ENCODE results near the gene MRAS. TPM values are rescaled to one million over a fixed set of nuclear protein-coding genes. Genes with fewer than 3 reads are reported as not detected.
A peak's percentile ranks its signal among the peaks of the same experiment; 100 is the strongest.

MRAS gene
- total and polyA plus RNA-seq, 2 of the 8 experiments (the other 6 are each of a cell fraction or from before 2014, with no cell fraction given) = 10.6 to 16.2 TPM

GRCh38 chr3:138349926-138350665 lies 1.7 kb downstream of the MRAS start:
- Histone ChIP-seq H3K4me2 (ENCODE audit: insufficient read depth in 1 of 2, low read depth in 2 of 2, low read length in 2 of 2) (peak overlapping the region; percentile 74 to 78; a peak in 1 of 4 replicates), H2BK5ac (ENCODE audit: low read depth, low read length) (no peak overlapping the region), H3K4me1 (replicated peaks in 1 of 4; ENCODE audit: control insufficient read depth in 3 of 4, insufficient read depth in 4 of 4, low read length in 3 of 4) (peaks cover 0 to 10% (median 4%) of the 10 kb centered on the region in 4 experiments; a peak in 3 of 7 replicates), H3K18ac (ENCODE audit: extremely low read depth, low read length) (no peak overlapping the region), H4K5ac (ENCODE audit: insufficient read length, low read depth, low read length) (no peak overlapping the region), H3K9me3 (ENCODE audit: insufficient read depth in 2 of 2, low read depth in 1 of 2, low read length in 1 of 2) (no peaks in the 10 kb centered on the region), H3K4ac (replicated peaks; ENCODE audit: insufficient read length, low read depth, low read length) (no peak overlapping the region), H3K14ac (ENCODE audit: insufficient read length) (no peak overlapping the region), H3K27ac (ENCODE audit: low read depth, low read length) (no peak overlapping the region), H2BK15ac (ENCODE audit: low read length) (no peak overlapping the region), H2BK120ac (replicated peaks; ENCODE audit: low read depth, low read length) (no peak overlapping the region), H3K27me3 (replicated peaks in 1 of 4; ENCODE audit: control insufficient read depth in 3 of 4, extremely low read depth in 1 of 4, insufficient read depth in 3 of 4, low read length in 3 of 4) (peaks cover 0 to 13% (median 3%) of the 10 kb centered on the region in 4 experiments; a peak in 3 of 7 replicates), H3K4me3 (ENCODE audit: extremely low read depth in 1 of 4, insufficient read depth in 2 of 4, low read depth in 3 of 4, low read length in 4 of 4) (no peak overlapping the region; a peak in 1 of 8 replicates), H3K36me3 (ENCODE audit: control insufficient read depth in 2 of 4, insufficient read depth in 4 of 4, low read length in 3 of 4) (no peaks in the 10 kb centered on the region), H3K23me2 (ENCODE audit: low read depth, low read length) (peaks cover 2% of the 10 kb centered on the region; the same call in 1 of the 2 replicates), H2BK20ac (ENCODE audit: low read length) (no peak overlapping the region), H3K79me1 (ENCODE audit: low read depth, low read length) (no peaks in the 10 kb centered on the region; the same call in 1 of the 2 replicates), H2AK5ac (ENCODE audit: low read depth, low read length) (no peak overlapping the region), H3K56ac (replicated peaks; ENCODE audit: insufficient read length, low read depth, low read length) (no peak overlapping the region), H3K23ac (ENCODE audit: insufficient read length) (no peak overlapping the region), H3K79me2 (ENCODE audit: control insufficient read depth in 1 of 2, insufficient read depth in 2 of 2, low read length in 2 of 2) (no peaks in the 10 kb centered on the region), H4K20me1 (replicated peaks in 1 of 2; ENCODE audit: control insufficient read depth in 1 of 2, insufficient read depth in 2 of 2, low read length in 2 of 2) (no peaks in the 10 kb centered on the region), H3K9ac (replicated peaks in 1 of 4; ENCODE audit: extremely low read depth in 1 of 4, low read depth in 3 of 4, low read length in 3 of 4) (no peak overlapping the region), H4K8ac (ENCODE audit: extremely low read depth, insufficient read depth, low read length) (no peak overlapping the region), H2BK12ac (ENCODE audit: low read depth, low read length) (no peak overlapping the region), H2AFZ (ENCODE audit: low read length) (no peak overlapping the region), H4K91ac (replicated peaks; ENCODE audit: insufficient read length, low read length) (no peak overlapping the region)
- ChIA-PET POLR2A (ENCODE audit: partially characterized antibody) (interaction anchor here (0.8 to 2.4 kb wide), 13 partner anchors 9 to 514 kb away, joined by 3 to 9 read pairs (median 4); partner anchors contain the start of gene ARMC8), CTCF (ENCODE audit: partially characterized antibody) (interaction anchor here (0.6 to 8.5 kb wide), 19 partner anchors 9 to 565 kb away, joined by 3 to 66 read pairs (median 4); partner anchors contain the start of gene DBR1)
- WGBS, 2 experiments (ENCODE audit: extremely low coverage in 1 of 2, insufficient coverage in 1 of 2, insufficient read length in 1 of 2, insufficient replicate concordance in 2 of 2, low coverage in 1 of 2, low lambda C conversion rate in 2 of 2, missing lambda C conversion rate in 1 of 2) = 90% methylated on average over 15 of the region's 15 CpGs; no CpG with 5 or more reads in 1 of the 2 experiments
- DNase-seq (ENCODE audit: low read depth in 1 of 2, low spot score in 2 of 2) (no peak), FAIRE-seq (no peak)
- TF ChIP-seq POLR2AphosphoS5 (IDR thresholded peaks at IDR 0.05; ENCODE audit: low read depth, low read length) (no peak), SIN3A (conservative IDR thresholded peaks at IDR 0.05 in 1 of 2, IDR thresholded peaks at IDR 0.05 in 1 of 2; ENCODE audit: low read depth in 1 of 2, low read length in 2 of 2) (no peak), ZNF274 (IDR thresholded peaks at IDR 0.05; ENCODE audit: borderline replicate concordance, extremely low read depth, low read length) (no peak), NRF1 (IDR thresholded peaks at IDR 0.05; ENCODE audit: low read depth, low read length) (no peak), E2F6 (IDR thresholded peaks at IDR 0.05) (no peak), GTF2F1 (IDR thresholded peaks at IDR 0.05; ENCODE audit: borderline replicate concordance, low read depth, low read length) (no peak), GABPA (IDR thresholded peaks at IDR 0.05; ENCODE audit: borderline replicate concordance, insufficient read depth, low read length) (no peak)
